Hematopoietic multipotent progenitor cell treated with erythropoietin and hydrocortisone succinate and interleukin-3 and kit ligand, for 6 days (in vitro differentiated cells): ENCODE results near the gene OCA2.

Experiments used
- DNase-seq: peaks from one replicate; pipeline ENCODE4 v3.0.0-alpha.2; 2015

The OCA2 gene

DNA sequence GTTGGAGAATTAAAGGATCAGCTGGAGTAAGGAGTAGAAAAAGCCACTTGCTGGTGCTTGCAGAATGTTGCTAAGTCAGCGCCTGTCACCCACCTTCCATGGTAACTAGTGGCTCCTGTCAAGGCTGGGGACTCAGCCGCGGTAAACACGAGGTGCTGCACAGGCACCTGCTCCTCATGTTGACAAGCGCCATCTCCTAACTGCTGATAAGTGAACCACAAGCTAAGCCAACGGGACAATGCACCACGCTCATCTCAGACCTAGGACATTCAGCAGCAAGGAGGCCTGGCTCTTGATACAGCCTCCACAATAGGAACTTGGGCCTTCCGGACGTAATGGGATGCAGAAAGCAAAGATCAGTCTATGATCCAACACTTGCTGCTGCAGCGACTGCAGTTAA, 264.4 kb downstream of the OCA2 start:
- no peak for DNase-seq

DNA sequence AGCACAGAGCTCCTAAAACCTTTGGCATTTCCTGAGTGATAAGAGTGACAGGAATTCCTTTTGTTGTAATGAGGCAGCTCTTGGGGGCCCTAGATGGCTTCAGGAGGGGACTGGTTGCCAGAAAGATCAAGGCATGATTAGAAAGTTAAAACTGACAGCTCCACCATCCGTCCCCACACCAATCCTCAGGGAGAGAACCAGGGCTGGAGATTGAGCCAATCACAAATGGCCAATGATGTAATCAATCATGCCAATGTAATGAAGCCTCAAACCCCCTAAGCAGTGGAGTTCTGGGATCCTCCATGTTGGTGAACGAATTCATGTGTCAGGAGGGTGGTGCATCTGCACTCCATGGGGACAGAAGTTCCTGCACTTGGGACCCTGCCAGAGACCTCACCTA, 265.1 kb downstream of the OCA2 start:
- DNase-seq: no peak

GRCh38 chr15:27833178-27833577, 265.9 kb downstream of the OCA2 start:
- no peak for DNase-seq

- DNase-seq: no peak
Measured at GRCh38 chr15:27832237-27832596, 266.9 kb downstream of the OCA2 start.

- DNase-seq: no peak
Measured at GRCh38 chr15:27831384-27832236, 267.5 kb downstream of the OCA2 start.

DNA sequence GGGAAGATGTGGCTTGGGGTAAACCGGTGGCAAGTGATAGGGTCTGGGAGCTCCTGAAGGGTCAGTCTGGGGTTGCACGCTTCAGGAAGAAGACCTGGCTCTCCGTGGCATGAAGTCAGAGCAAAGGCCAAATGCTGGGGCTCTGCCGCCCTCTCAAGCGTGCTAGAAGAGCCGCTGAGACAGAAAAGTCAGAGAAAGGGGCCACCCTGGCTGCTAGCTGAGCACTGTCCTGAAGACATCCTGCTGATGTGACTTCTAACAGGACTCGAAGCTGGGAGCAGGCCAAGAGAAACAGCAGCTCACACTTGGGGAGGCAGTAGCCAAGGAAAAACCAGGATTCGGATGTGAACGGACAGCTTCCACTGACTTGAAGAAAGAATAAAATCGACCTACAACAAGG, 270.4 kb downstream of the OCA2 start:
- no peak for DNase-seq

- DNase-seq: no peak
Measured at GRCh38 chr15:27826902-27827714, 272.0 kb downstream of the OCA2 start.

GRCh38 chr15:27826411-27826810, 272.7 kb downstream of the OCA2 start:
- DNase-seq: no peak

GRCh38 chr15:27824841-27825422, 274.2 kb downstream of the OCA2 start:
- DNase-seq: no peak

GRCh38 chr15:27821273-27821672, 277.8 kb downstream of the OCA2 start:
- no peak for DNase-seq

DNA sequence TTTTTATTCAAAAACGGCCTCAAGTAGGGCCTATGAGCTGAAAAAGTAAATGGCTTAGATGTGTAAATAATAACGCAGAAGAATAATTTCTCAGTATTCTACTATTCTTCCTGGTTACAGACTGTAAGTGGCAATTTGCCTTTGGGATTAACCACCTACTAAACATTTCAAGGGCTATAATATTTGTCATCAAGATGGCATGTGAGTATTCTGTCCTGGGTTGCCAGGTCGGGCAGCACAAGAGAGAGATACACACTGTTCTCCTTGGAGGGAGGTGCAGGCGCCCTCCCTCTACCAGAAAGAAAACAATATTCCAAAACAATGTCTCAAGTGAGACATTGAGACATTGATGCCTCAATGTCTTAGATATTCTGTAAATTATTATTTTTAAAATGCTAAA, 278.4 kb downstream of the OCA2 start:
- DNase-seq: no peak

- DNase-seq: no peak
Measured at GRCh38 chr15:27820232-27820631, 278.9 kb downstream of the OCA2 start.

GRCh38 chr15:27817258-27817657, 281.9 kb downstream of the OCA2 start:
- no peak for DNase-seq

GRCh38 chr15:27816790-27817189, 282.3 kb downstream of the OCA2 start:
- no peak for DNase-seq

DNA sequence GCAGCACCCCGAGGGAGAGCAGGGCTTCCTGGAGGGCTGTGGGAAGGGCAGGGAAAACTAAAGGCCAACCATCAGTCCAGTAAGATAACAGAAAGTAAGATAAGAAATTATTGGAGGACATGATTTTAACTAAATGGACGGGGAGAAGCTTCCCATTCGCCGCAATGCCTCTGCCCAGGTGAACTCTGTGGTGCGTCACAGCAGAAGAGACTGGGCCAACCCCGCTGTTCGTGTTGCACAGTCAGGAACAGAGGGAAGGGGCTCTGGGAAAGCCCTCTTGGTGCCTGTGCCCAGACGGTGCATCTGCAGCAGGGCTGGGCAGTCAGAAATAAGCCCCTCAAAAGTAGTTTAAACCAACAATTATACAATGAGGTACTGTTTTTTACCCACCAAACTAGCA, 284.1 kb downstream of the OCA2 start:
- no peak for DNase-seq

DNA sequence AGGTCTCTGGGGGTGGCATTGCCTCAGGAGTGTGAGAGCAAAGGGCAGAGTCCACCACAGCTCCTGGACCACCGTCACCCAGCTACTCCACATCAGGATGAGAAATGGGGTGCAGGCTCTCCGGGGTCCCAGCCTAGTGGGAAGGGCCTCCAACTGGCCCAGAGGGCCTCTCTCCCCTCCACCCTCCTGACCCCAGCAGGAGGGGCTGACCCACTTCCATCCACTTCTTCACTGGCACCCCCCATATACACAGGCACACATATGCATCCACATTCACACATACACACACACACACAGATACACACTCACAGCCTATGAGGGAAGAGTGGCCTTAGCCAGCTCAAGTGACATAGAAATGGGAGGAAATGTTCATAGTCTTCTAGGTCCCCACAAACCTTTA, 286.0 kb downstream of the OCA2 start:
- no peak for DNase-seq

- no peak for DNase-seq
Measured at GRCh38 chr15:27808182-27808581, 290.9 kb downstream of the OCA2 start.

- DNase-seq: no peak
Measured at GRCh38 chr15:27807335-27807734, 291.8 kb downstream of the OCA2 start.

DNA sequence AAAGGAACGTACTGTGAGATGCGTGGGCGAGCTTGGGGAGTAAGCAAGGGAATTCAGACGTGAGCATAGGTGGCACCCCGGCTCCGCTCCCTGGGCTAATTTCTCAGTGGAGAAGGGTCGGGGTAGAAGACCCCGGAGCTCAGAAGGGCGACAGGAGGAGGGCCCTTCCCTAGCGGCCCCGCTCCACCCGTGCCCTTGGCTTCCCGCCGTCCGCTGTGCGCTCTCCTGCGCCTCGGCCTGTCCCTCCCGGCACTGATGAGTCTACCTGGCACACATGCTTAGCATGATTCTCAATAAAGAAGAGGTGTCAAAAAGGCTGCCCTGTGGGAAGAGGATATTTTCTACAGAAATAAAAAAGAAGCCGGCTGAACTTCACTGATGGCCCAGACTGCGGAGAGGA, 292.7 kb downstream of the OCA2 start:
- DNase-seq: no peak

DNA sequence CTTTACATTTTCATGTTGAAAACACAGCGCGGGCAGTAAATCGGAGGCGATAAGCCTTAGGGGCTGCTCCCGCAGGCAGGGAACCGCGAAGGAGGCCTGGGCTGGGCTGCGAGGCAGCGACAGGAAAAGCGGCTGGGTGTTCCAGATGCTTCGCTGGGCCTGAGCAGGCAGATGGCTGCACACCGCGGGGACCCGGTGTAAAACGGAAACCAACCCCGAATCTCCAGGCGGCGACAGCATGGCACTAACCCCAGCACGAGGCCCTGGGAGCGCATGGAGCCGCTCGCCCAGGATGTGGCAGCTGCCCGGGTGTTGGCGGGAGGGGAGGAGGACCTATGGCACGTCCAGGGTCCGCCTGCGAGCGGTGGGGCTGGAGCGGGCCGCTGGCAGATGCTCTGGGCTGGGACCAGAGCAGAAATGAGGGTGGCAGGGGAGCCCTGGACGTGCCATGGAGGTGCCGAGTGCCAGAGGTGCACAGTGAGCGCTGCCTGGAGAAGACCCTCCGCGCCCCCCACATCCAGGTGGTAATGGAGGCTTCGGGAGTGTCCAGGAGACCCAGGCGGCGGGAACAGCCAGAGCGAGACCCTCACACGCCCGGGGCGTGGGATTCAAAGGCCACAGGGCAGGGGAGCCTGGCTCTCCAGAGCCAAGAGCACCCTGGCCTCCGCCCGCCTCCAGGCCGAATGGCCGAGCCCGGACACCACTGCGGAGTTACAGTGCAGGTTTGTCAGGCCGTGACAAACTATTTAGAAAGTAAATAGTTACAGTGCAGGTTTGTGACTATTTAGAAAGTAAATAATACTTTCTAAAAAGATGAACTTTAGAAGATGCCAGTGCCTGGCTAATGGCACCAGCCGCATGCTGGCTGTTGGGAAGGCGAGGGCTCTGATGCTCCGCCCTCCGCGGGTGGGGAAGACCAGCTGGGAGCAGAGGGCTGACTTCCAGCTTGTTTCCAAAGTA, 293.6 kb downstream of the OCA2 start:
- no peak for DNase-seq

GRCh38 chr15:27804569-27805260, 294.4 kb downstream of the OCA2 start:
- DNase-seq: no peak

GRCh38 chr15:27798807-27799206, 300.3 kb downstream of the OCA2 start:
- no peak for DNase-seq
